ENCODE data around the gene FRMD3. TPM values are rescaled to one million over a fixed set of nuclear protein-coding genes. Genes with fewer than 3 reads are reported as not detected.

Gene FRMD3
- total RNA-seq, 1 experiment from 2014 or later: not detected

- in situ Hi-C loops (cut with HindIII; ENCODE audit: low sequenced_read_pairs): no loop called here
- DNase-seq (ENCODE audit: low spot score): no peak
These were observed 90.8 kb downstream of the FRMD3 start for GRCh38 chr9:83447351-83447750.

GRCh38 chr9:83445703-83446265 is 92.4 kb downstream of the FRMD3 start:
- in situ Hi-C loops (cut with HindIII; ENCODE audit: low sequenced_read_pairs): no loop called here
- DNase-seq (ENCODE audit: low spot score): no peak

GRCh38 chr9:83444110-83444509 is 94.1 kb downstream of the FRMD3 start:
- DNase-seq (ENCODE audit: low spot score): no peak
- in situ Hi-C loops (cut with HindIII; ENCODE audit: low sequenced_read_pairs): no loop called here

- no peak for DNase-seq (ENCODE audit: low spot score)
- in situ Hi-C loops (cut with HindIII; ENCODE audit: low sequenced_read_pairs): no loop called here
These were observed 96.8 kb downstream of the FRMD3 start for GRCh38 chr9:83441390-83441789.

- DNase-seq (ENCODE audit: low spot score): no peak
- in situ Hi-C loops (cut with HindIII; ENCODE audit: low sequenced_read_pairs): no loop called here
These were observed 97.6 kb downstream of the FRMD3 start for GRCh38 chr9:83440641-83441040.

GRCh38 chr9:83435301-83435700 is 102.9 kb downstream of the FRMD3 start:
- no peak for DNase-seq (ENCODE audit: low spot score)
- in situ Hi-C loops (cut with HindIII; ENCODE audit: low sequenced_read_pairs): no loop called here

GRCh38 chr9:83434254-83434653 is 103.9 kb downstream of the FRMD3 start:
- no peak for DNase-seq (ENCODE audit: low spot score)
- in situ Hi-C loops (cut with HindIII; ENCODE audit: low sequenced_read_pairs): no loop called here

GRCh38 chr9:83433846-83434245 is 104.4 kb downstream of the FRMD3 start:
- no peak for DNase-seq (ENCODE audit: low spot score)
- in situ Hi-C loops (cut with HindIII; ENCODE audit: low sequenced_read_pairs): no loop called here

GRCh38 chr9:83432877-83433550 is 105.2 kb downstream of the FRMD3 start:
- DNase-seq (ENCODE audit: low spot score): no peak
- in situ Hi-C loops (cut with HindIII; ENCODE audit: low sequenced_read_pairs): no loop called here

- in situ Hi-C loops (cut with HindIII; ENCODE audit: low sequenced_read_pairs): no loop called here
- DNase-seq (ENCODE audit: low spot score): peak; percentile 21
These were observed 106.0 kb downstream of the FRMD3 start for GRCh38 chr9:83432104-83432627.

- in situ Hi-C loops (cut with HindIII; ENCODE audit: low sequenced_read_pairs): no loop called here
- no peak for DNase-seq (ENCODE audit: low spot score)
These were observed 106.8 kb downstream of the FRMD3 start for GRCh38 chr9:83431101-83432060.

GRCh38 chr9:83430681-83431080 is 107.5 kb downstream of the FRMD3 start:
- DNase-seq (ENCODE audit: low spot score): no peak
- in situ Hi-C loops (cut with HindIII; ENCODE audit: low sequenced_read_pairs): no loop called here

- in situ Hi-C loops (cut with HindIII; ENCODE audit: low sequenced_read_pairs): no loop called here
- no peak for DNase-seq (ENCODE audit: low spot score)
These were observed 109.0 kb downstream of the FRMD3 start for GRCh38 chr9:83429229-83429628.

- in situ Hi-C loops (cut with HindIII; ENCODE audit: low sequenced_read_pairs): no loop called here
- no peak for DNase-seq (ENCODE audit: low spot score)
These were observed 113.0 kb downstream of the FRMD3 start for GRCh38 chr9:83425240-83425639.

GRCh38 chr9:83424831-83425230 is 113.4 kb downstream of the FRMD3 start:
- DNase-seq (ENCODE audit: low spot score): no peak
- in situ Hi-C loops (cut with HindIII; ENCODE audit: low sequenced_read_pairs): no loop called here

- in situ Hi-C loops (cut with HindIII; ENCODE audit: low sequenced_read_pairs): no loop called here
- DNase-seq (ENCODE audit: low spot score): no peak
These were observed 114.1 kb downstream of the FRMD3 start for GRCh38 chr9:83423815-83424707.

GRCh38 chr9:83422527-83422926 is 115.7 kb downstream of the FRMD3 start:
- in situ Hi-C loops (cut with HindIII; ENCODE audit: low sequenced_read_pairs): no loop called here
- no peak for DNase-seq (ENCODE audit: low spot score)

- no peak for DNase-seq (ENCODE audit: low spot score)
- in situ Hi-C loops (cut with HindIII; ENCODE audit: low sequenced_read_pairs): no loop called here
These were observed 117.7 kb downstream of the FRMD3 start for GRCh38 chr9:83420486-83420885.

- in situ Hi-C loops (cut with HindIII; ENCODE audit: low sequenced_read_pairs): no loop called here
- DNase-seq (ENCODE audit: low spot score): no peak
These were observed 118.2 kb downstream of the FRMD3 start for GRCh38 chr9:83419961-83420360.
